HL-60 (cell line): ENCODE measurements around the gene AFF1.

Experiments
- DNase-seq, 2 experiments: peaks; one replicate each; pipeline ENCODE4 v3.0.0-alpha.2; 2010 to 2020; ENCODE audit warnings: low read depth in 1 of 2, low spot score in 1 of 2
- H3K27ac ChIP-seq: fragments of 250-450 bp; sonication (Bioruptor Pico); replicated peaks from 2 replicates; pipeline ENCODE4 v1.5.1; 2020; ENCODE audit warnings: mild to moderate bottlenecking, moderate library complexity
- H3K27me3 ChIP-seq: fragments of 250-450 bp; sonication (Bioruptor Pico); 2 replicates; pipeline ENCODE4 v1.5.1; 2021; ENCODE audit warnings: mild to moderate bottlenecking, moderate library complexity; ENCODE audit not compliant: insufficient read depth, poor library complexity, severe bottlenecking
- H3K4me3 ChIP-seq: replicated peaks from 2 replicates; pipeline ENCODE4 v1.5.1; 2011; ENCODE audit warnings: mild to moderate bottlenecking, control low read depth, low read length; ENCODE audit not compliant: insufficient read depth
- CTCF ChIP-seq: IDR thresholded peaks from one replicate; pipeline ENCODE4 v1.5.1; 2011; ENCODE audit warnings: low read length, control low read depth, inconsistent platforms; ENCODE audit not compliant: insufficient read depth
- GABPA ChIP-seq: IDR thresholded peaks from 2 replicates; pipeline ENCODE4 v1.6.1; 2012; ENCODE audit warnings: low read depth
- POLR2AphosphoS5 ChIP-seq: IDR thresholded peaks from 2 replicates; pipeline ENCODE4 v1.6.1; 2012; ENCODE audit warnings: low read depth
- REST ChIP-seq: IDR thresholded peaks from 2 replicates; pipeline ENCODE4 v1.6.1; 2012; ENCODE audit warnings: low read depth; ENCODE audit not compliant: insufficient replicate concordance
- SPI1 ChIP-seq: IDR thresholded peaks from 2 replicates; pipeline ENCODE4 v1.6.1; 2012; ENCODE audit warnings: low read depth, mild to moderate bottlenecking, borderline replicate concordance

AFF1 gene

DNA sequence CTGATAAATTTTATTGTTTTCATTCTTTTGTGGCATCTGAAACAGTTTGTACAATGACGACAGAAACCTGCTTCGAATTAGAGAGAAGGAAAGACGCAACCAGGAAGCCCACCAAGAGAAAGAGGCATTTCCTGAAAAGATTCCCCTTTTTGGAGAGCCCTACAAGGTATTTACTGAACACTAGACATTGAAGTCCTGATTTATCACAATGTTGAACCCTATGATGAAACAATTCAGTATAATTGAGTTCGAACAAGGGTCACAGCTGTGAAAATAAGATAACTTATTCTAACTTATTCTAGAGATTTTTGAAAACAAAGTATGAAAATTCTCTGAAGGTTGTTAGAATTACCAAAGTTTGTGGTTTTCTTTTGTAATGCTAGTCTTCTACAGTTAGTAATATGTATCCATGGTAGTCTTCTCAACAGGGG lies 111.3 kb downstream of the AFF1 start:
- H3K27me3 ChIP-seq = no peaks in the 10 kb centered on the region
- TF ChIP-seq CTCF (no peak), SPI1 (no peak), GABPA (no peak), POLR2AphosphoS5 (no peak), REST (no peak)
- DNase-seq = no peak
- H3K27ac ChIP-seq = peak overlapping the region; percentile 63
- no peak overlapping the region for H3K4me3 ChIP-seq

- DNase-seq = no peak
Measured at GRCh38 chr4:87047281-87047798, 112.5 kb downstream of the AFF1 start.

DNA sequence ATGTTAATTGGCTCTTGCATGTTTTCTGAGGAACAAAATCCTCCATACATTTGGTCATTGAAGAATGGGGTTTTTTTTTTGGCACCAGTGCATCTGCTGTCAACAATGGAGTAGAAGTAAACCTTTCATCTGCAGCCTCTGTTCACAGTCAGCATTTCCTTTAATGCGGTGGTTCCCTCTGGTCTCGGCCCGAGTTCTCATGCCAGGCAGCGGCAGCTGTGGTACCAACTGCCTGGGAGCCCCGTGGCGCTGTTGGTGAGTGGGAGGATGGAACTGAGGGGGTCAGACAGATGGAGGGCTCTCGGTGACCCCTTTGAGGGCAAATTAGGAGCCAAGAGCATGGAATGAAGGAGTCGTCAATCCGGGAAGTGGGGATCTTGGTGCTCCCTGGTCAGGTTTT lies 114.7 kb downstream of the AFF1 start:
- Histone ChIP-seq H3K27ac (no peak overlapping the region), H3K4me3 (no peak overlapping the region), H3K27me3 (no peaks in the 10 kb centered on the region)
- no peak for TF ChIP-seq CTCF
- TF ChIP-seq SPI1 = no peak
- TF ChIP-seq GABPA = no peak
- no peak for TF ChIP-seq POLR2AphosphoS5
- no peak for TF ChIP-seq REST
- no peak for DNase-seq

More at GRCh38 chr4:87047281-87047798, 112.5 kb downstream of the AFF1 start:
- no peak for TF ChIP-seq POLR2AphosphoS5
- no peak for TF ChIP-seq CTCF
- TF ChIP-seq REST = no peak
- TF ChIP-seq GABPA = no peak
- no peak for TF ChIP-seq SPI1
- H3K27me3 ChIP-seq = no peaks in the 10 kb centered on the region
- no peak overlapping the region for H3K4me3 ChIP-seq
- peak overlapping the region; percentile 63 for H3K27ac ChIP-seq
